GM12891 (cell line): ENCODE data around the gene CENPM.

Source experiments
- PAX5 ChIP-seq: IDR thresholded peaks from 2 replicates; pipeline ENCODE4 v1.6.1; 2011; ENCODE audit warnings: low read length, moderate library complexity, mild to moderate bottlenecking; ENCODE audit not compliant: insufficient read depth, severe bottlenecking
- POLR2A ChIP-seq: IDR thresholded peaks from 2 replicates; pipeline ENCODE4 v1.6.1; 2011; ENCODE audit warnings: low read depth, low read length, control low read depth
- POLR2AphosphoS5 ChIP-seq: IDR thresholded peaks from 2 replicates; pipeline ENCODE4 v1.6.1; 2011; ENCODE audit warnings: low read depth, low read length, control low read depth
- SPI1 ChIP-seq: IDR thresholded peaks from 2 replicates; pipeline ENCODE4 v1.6.1; 2011; ENCODE audit warnings: low read depth, low read length, control low read depth
- TAF1 ChIP-seq: IDR thresholded peaks from 2 replicates; pipeline ENCODE4 v1.6.1; 2011; ENCODE audit warnings: low read depth, low read length, control low read depth

DNA sequence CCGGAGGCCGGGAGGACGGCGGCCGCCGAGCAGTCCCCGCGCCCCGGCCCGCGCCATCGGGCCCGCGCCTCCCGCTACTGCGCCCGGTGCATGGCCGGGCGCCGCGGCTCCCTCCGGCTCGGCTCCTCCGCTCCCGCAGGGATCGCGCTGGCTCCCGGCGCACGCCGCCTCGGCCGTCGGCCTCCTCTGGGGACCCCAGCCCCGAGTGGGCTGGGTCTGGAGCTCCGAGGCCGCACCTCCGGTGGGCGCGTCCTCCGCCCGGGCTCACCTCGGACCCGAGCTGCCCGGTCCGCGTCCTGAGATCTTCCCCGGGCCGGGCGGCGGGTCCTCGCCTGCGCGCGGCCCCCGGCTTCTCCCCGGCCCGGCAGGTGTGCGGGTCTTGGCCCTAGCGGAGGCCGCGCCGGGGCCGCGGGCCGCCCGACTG is 32.3 kb downstream of the CENPM start:
- no peak for TF ChIP-seq POLR2A
- TF ChIP-seq POLR2AphosphoS5 = no peak
- TF ChIP-seq SPI1 = no peak
- TF ChIP-seq TAF1 = no peak
- no peak for TF ChIP-seq PAX5
